BE2C (cell line): Measurements from ENCODE around the gene CNTNAP5.

Experiments used
- DNase-seq: peaks from one replicate; pipeline ENCODE4 v3.0.0-alpha.2; 2020
- H3K27me3 ChIP-seq: fragments of 250-450 bp; sonication (Bioruptor Pico); 2 replicates; pipeline ENCODE4 v1.5.1; 2020; ENCODE audit warnings: mild to moderate bottlenecking
- H3K36me3 ChIP-seq: fragments of 250-450 bp; sonication (Bioruptor Pico); 2 replicates; pipeline ENCODE4 v1.5.1; 2020; ENCODE audit warnings: mild to moderate bottlenecking
- H3K4me1 ChIP-seq: fragments of 250-450 bp; sonication (Bioruptor Pico); 2 replicates; pipeline ENCODE4 v1.5.1; 2020
- H3K4me3 ChIP-seq: 2 replicates; pipeline ENCODE4 v1.5.1; 2011; ENCODE audit warnings: low read depth, low read length
- H3K9me3 ChIP-seq: fragments of 250-450 bp; sonication (Bioruptor Pico); 2 replicates; pipeline ENCODE4 v1.5.1; 2020
- CTCF ChIP-seq: IDR thresholded peaks from 2 replicates; pipeline ENCODE4 v1.5.1; 2012; ENCODE audit warnings: mild to moderate bottlenecking, low read depth, low read length

The CNTNAP5 gene

GRCh38 chr2:124526221-124526620 lies 501.1 kb downstream of the CNTNAP5 start:
- no peaks in the 10 kb centered on the region for H3K9me3 ChIP-seq
- H3K27me3 ChIP-seq: no peaks in the 10 kb centered on the region
- H3K4me1 ChIP-seq: no peaks in the 10 kb centered on the region
- H3K36me3 ChIP-seq: no peaks in the 10 kb centered on the region
- H3K4me3 ChIP-seq: no peak overlapping the region
- no peak for DNase-seq
- no peak for TF ChIP-seq CTCF

DNA sequence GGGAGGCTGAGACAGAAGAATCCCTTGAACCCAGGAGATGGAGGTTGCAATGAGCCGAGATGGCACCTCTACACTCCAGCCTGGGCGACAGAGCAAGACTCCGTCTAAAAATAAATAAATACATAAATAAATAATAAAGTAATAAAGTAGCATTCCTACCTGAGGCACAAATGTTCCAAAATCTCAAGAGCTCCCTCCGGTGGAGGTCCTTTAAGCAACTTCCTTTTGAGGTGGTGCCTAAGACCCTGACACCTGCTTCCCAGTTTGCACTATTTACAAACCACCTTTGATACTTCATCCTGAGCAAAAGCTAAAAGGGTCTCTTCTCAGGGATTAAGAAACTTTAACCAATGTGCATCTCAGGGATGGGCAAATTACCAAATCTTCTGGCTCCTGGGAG lies 505.1 kb downstream of the CNTNAP5 start:
- H3K9me3 ChIP-seq: no peaks in the 10 kb centered on the region
- DNase-seq: no peak
- no peaks in the 10 kb centered on the region for H3K4me1 ChIP-seq
- no peak for TF ChIP-seq CTCF
- H3K36me3 ChIP-seq: no peaks in the 10 kb centered on the region
- H3K27me3 ChIP-seq: no peaks in the 10 kb centered on the region
- no peak overlapping the region for H3K4me3 ChIP-seq

GRCh38 chr2:124533226-124533954 lies 508.3 kb downstream of the CNTNAP5 start:
- TF ChIP-seq CTCF: no peak
- H3K4me1 ChIP-seq: no peaks in the 10 kb centered on the region
- H3K4me3 ChIP-seq: no peak overlapping the region
- DNase-seq: no peak
- H3K27me3 ChIP-seq: no peaks in the 10 kb centered on the region
- no peaks in the 10 kb centered on the region for H3K9me3 ChIP-seq
- H3K36me3 ChIP-seq: no peaks in the 10 kb centered on the region

DNA sequence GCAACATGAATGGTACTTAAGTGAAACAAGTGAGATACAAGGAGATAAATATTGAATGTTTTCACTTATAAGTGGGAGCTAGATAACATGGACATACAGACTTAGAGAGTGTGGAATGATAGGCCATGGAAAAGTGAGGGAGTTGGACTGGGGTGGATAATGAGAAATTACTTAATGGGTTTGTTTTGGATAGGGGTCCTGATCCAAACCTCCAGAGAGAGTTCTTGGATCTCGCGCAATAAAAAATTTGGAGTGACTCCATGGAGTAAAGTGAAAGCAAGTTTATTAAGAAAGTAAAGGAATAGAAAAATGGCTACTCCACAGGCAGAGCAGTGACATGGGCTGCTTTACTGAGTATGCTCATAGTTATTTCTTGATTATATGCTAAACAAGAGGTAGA lies 508.9 kb downstream of the CNTNAP5 start:
- no peaks in the 10 kb centered on the region for H3K27me3 ChIP-seq
- no peaks in the 10 kb centered on the region for H3K9me3 ChIP-seq
- DNase-seq: no peak
- TF ChIP-seq CTCF: no peak
- H3K4me3 ChIP-seq: no peak overlapping the region
- H3K36me3 ChIP-seq: no peaks in the 10 kb centered on the region
- no peaks in the 10 kb centered on the region for H3K4me1 ChIP-seq

- no peaks in the 10 kb centered on the region for H3K4me1 ChIP-seq
- no peaks in the 10 kb centered on the region for H3K36me3 ChIP-seq
- TF ChIP-seq CTCF: no peak
- H3K9me3 ChIP-seq: no peaks in the 10 kb centered on the region
- no peaks in the 10 kb centered on the region for H3K27me3 ChIP-seq
- H3K4me3 ChIP-seq: no peak overlapping the region
- no peak for DNase-seq
Measured at GRCh38 chr2:124535816-124536215, 510.7 kb downstream of the CNTNAP5 start.

DNA sequence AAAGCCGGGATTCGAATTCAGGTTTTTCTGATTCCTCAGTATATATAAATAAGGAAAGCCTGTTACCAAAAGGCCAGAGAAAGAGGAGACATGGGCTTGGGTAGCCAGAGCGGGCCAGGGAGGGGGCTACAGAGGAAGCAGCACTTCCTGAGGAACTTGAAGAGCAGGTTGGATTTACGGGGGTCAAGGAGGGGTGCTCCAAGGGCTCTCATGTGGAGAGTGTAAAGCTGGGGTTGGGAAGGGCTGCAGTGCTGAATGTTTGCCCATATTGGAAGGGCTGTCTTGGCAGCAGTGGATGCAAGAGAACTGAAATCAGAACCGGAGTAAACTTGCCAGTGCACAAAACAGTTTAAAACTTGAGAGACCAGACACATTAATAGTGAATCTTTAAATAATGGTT lies 511.5 kb downstream of the CNTNAP5 start:
- no peak for TF ChIP-seq CTCF
- no peak for DNase-seq
- H3K9me3 ChIP-seq: no peaks in the 10 kb centered on the region
- H3K4me1 ChIP-seq: no peaks in the 10 kb centered on the region
- H3K4me3 ChIP-seq: no peak overlapping the region
- H3K27me3 ChIP-seq: no peaks in the 10 kb centered on the region
- no peaks in the 10 kb centered on the region for H3K36me3 ChIP-seq
